SH-SY5Y (cell line): ENCODE results near the gene RBFOX2.

ENCODE experiments used
- GATA2 ChIP-seq: IDR thresholded peaks from 2 replicates; pipeline ENCODE4 v1.6.1; 2011; ENCODE audit warnings: mild to moderate bottlenecking, low read depth, low read length
- GATA3 ChIP-seq: IDR thresholded peaks from 2 replicates; pipeline ENCODE4 v1.6.1; 2011; ENCODE audit warnings: low read depth, mild to moderate bottlenecking, low read length, moderate library complexity

- peak; percentile 20; the same call in 1 of the 2 replicates for TF ChIP-seq GATA2
- TF ChIP-seq GATA3: no peak
Observed at GRCh38 chr22:35891442-35891841, 137.2 kb downstream of the RBFOX2 start.
